Kidney capillary endothelial cell (primary cell): ENCODE results near the gene EOLA1.
"Not testable (repeated sequence)": the region's sequence is repeated elsewhere in the genome, so short reads cannot be mapped to it uniquely, and the experiment has no call there.

ENCODE experiments used
- DNase-seq: peaks from one replicate; pipeline ENCODE4 v3.0.0-alpha.2; 2018; ENCODE audit warnings: low spot score

EOLA1 gene

GRCh38 chrX:149545545-149546543 is 5.0 kb downstream of the EOLA1 start:
- not testable (repeated sequence) for DNase-seq

DNA sequence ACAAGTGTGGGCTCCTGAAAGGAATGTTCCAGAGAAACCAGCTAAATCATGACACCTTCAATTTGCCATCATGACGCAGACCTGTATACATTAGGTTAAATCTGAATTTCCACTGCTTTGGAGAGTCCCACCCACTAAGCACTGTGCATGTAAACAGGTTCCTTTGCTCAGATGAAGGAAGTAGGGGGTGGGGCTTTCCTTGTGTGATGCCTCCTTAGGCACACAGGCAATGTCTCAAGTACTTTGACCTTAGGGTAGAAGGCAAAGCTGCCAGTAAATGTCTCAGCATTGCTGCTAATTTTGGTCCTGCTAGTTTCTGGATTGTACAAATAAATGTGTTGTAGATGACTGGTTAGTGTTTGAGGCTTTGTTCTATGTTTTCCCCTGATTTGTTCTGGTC is 6.2 kb downstream of the EOLA1 start:
- not testable (repeated sequence) for DNase-seq

- not testable (repeated sequence) for DNase-seq
These were observed 7.0 kb downstream of the EOLA1 start for GRCh38 chrX:149547782-149548181.

DNA sequence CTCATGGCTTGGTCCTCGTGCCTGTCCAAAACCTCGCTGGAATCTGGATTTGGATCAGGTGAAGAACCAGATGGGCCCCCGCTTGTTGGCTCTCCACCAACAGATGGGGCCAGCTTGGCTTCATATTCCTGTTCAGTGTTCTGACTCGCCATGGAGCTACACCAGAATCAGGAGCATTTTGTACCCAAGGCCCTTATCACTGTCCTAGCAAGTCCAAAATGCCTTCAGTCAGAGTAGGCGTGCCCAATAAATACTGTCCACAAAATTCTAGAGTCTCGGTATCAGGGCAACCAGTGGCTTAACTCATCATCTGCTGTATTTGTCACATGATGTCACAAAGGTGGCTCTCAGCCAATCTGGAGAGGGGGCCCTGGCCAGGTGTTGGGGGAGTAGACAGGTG is 8.9 kb downstream of the EOLA1 start, which contains the start of gene HSFX3:
Gene HSFX3, minus strand, starts transcription at position 224 of the 400 bp plus-strand sequence. Its CDS starts 72 bp downstream, at position 152.
- DNase-seq: not testable (repeated sequence)

GRCh38 chrX:149550454-149550853 is 9.6 kb downstream of the EOLA1 start:
- not testable (repeated sequence) for DNase-seq

- DNase-seq: not testable (repeated sequence)
These were observed 10.6 kb downstream of the EOLA1 start for GRCh38 chrX:149551245-149551938.

DNA sequence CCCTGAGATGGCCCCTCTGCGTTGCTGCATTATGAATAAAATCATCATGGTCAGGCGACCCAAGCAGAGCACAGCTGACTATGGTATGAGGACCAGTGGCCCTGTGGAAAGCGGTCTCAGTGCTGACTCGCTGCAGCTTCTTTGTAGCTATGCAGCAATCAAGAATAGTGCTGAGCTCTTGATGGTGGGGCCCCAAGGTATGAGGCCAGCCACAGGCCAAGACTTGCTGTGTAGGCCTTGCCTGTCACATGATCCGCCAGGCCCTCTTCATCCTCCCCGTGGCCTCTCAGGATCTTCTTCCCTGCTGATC is 11.1 kb downstream of the EOLA1 start:
- not testable (repeated sequence) for DNase-seq

DNA sequence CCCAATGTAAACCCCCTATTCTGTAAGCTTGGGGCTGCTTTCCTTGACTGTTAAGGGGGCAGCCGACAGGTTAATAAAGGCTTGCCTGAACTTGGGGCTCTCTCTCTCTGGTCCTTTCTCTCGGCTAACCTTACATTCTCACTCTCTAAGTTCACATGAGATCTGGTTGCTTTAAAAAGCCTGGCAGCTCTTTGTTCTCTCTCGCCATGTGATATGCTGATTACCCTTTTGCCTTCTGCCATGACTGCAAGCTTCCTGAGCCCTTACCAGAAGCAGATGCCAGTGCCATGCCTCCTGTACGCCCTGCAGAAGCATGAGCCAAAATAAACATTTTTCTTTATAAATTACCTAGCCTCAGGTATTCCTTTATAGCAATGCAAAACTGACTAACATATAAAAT is 14.4 kb downstream of the EOLA1 start:
- not testable (repeated sequence) for DNase-seq

GRCh38 chrX:149563359-149563758 is 22.5 kb downstream of the EOLA1 start:
- no peak for DNase-seq

DNA sequence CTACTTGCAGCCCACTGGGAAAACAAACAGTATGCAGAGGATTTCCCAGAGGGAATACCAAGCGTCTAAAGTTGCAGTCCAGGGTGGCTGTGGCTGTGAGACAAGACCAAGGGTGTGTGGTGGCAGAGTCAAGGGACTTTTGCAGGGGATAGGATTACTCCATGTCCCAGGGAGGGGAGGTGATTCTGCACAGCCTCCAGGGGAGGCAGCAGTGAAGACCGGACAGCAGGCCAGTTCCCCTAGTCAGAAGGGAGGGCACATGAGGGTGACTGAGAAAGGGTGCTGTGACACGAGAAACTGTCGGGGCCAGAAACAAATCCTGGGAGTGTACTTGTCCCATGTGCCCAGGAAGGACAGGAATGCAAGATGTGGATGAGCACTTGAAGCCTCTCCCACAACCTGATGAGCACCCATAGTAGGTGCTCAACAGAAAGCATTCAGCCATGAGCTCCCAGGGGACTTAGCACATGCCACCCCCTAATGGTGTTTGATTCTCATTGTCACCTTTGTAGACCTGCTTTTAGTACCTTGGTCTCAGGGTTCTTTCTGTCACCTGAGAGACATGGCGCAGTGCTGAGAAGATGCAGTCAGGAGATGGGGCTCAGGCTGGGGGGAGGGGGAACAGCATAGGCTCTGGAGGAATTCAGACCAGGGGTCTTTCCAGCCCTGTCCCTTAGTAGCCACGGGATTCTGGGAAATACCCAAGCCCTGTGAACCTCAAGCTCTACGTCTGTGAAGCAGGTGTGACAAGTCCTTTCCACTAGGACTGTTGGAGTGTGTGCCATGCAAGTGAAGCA is 27.0 kb downstream of the EOLA1 start:
- no peak for DNase-seq

DNA sequence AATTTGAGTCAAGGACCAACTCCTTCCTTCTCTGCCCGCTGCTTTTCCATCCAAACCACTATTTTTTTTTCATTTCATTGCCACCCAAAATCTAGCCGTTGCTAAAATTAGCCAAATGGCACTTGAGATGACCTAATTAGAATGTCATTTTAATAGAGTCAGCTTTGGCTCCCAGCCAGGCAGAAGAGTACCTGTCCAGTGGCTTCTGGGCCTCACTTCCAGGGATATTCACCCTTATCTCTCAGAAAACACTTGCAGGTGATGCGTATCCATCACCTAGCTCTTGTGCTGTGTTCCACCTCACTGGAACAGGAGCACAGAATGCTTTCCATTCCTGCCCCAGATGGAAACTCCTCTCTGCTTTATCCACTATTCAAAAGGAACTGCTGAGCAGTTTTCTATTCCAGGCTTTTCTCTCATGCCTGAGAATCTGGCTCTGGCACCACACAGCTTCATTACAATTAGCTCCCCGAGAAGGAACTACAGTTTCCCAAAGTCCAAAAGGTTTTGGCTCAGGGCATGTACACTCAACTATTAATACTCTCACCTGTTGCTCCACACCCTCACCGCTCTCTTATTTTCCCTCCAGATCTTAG is 28.0 kb downstream of the EOLA1 start:
- no peak for DNase-seq

GRCh38 chrX:149569770-149570169 is 29.0 kb downstream of the EOLA1 start:
- DNase-seq: no peak

- no peak for DNase-seq
These were observed 29.9 kb downstream of the EOLA1 start for GRCh38 chrX:149570668-149571067.

- DNase-seq: no peak
These were observed 31.0 kb downstream of the EOLA1 start for GRCh38 chrX:149571770-149572169.

DNA sequence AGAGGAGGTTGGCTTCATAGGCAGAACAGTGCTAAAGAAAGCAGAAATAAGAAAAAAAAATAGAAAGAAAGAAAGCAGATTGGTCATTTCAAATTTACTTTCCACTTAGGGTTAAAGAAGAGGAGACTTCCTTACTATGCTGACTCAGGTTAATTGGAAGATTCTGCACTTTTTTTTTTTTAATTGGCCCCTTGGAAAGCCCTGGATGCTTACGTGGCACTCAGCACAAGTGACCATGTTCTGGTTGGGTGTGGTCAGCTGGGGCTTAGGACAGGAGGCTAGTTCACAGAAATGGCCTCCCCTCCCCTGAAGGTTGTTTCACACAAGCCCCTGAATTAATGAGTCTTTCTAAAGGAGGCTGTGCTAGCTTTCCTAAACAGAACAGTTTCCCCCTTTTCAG is 31.9 kb downstream of the EOLA1 start:
- no peak for DNase-seq

GRCh38 chrX:149573456-149573855 is 32.6 kb downstream of the EOLA1 start:
- DNase-seq: not testable (repeated sequence)

DNA sequence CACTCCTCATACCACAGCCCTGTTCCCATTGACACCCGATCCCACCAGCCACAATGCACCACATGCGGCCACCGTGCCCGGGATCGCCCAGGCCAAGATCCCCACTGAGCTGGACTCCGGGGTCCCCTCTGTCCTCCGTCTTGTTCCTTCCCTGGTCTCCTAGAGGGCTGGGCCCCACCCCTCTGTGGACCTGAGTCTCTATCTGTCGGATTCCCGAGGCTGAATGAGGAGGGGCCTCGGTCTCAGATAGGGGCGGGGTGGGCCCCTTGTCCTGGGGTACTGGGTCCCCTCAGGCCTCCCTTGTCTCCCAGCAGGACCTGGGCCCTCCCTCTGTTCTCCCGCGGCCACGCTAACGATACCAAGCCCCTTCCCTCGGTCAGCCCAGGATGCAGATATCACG is 44.8 kb downstream of the EOLA1 start:
- DNase-seq: not testable (repeated sequence)

GRCh38 chrX:149587359-149587758 is 46.5 kb downstream of the EOLA1 start, which contains the start of gene MAGEA9B:
Gene MAGEA9B (minus strand): TSS chrX:149587459. CDS start chrX:149583179, 4,280 bp downstream.
- not testable (repeated sequence) for DNase-seq

GRCh38 chrX:149590993-149591392 is 50.2 kb downstream of the EOLA1 start:
- not testable (repeated sequence) for DNase-seq

- not testable (repeated sequence) for DNase-seq
These were observed 54.4 kb downstream of the EOLA1 start, which contains the start of gene HSFX2 for GRCh38 chrX:149595214-149595613. Gene HSFX2 (minus strand): TSS chrX:149595314. CDS start chrX:149594700, 614 bp downstream.

DNA sequence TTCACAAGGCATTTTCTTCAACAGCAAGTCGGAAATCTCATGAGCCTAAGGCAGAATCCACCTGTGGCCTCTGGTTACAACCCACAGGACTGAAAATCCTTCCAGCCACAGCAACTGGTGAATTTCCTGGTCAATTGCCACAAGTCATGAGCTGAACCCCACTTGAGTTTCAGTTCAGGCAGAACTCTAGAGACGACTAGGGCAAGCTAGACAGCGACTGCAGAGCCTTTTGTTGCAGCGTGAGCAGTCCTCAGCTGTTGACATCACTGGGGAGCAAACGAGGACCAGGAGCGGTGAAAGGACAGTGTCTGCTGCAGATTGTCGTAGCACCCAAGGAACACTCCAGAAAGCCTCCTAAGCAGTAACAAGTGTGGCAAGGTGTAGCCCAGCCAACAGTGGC is 55.1 kb downstream of the EOLA1 start:
- DNase-seq: not testable (repeated sequence)
